NCI-H146 treated with DMSO at 0.1 percent for 48 hours (cell line): ENCODE results near the gene KLHL33.
"Not testable (repeated sequence)": the region's sequence is repeated elsewhere in the genome, so short reads cannot be mapped to it uniquely, and the experiment has no call there.

Source experiments
- DNase-seq: peaks from one replicate; lab custom pipeline; 2025; ENCODE audit not compliant: unreplicated experiment; lab: John Stamatoyannopoulos, UW

Gene KLHL33

DNA sequence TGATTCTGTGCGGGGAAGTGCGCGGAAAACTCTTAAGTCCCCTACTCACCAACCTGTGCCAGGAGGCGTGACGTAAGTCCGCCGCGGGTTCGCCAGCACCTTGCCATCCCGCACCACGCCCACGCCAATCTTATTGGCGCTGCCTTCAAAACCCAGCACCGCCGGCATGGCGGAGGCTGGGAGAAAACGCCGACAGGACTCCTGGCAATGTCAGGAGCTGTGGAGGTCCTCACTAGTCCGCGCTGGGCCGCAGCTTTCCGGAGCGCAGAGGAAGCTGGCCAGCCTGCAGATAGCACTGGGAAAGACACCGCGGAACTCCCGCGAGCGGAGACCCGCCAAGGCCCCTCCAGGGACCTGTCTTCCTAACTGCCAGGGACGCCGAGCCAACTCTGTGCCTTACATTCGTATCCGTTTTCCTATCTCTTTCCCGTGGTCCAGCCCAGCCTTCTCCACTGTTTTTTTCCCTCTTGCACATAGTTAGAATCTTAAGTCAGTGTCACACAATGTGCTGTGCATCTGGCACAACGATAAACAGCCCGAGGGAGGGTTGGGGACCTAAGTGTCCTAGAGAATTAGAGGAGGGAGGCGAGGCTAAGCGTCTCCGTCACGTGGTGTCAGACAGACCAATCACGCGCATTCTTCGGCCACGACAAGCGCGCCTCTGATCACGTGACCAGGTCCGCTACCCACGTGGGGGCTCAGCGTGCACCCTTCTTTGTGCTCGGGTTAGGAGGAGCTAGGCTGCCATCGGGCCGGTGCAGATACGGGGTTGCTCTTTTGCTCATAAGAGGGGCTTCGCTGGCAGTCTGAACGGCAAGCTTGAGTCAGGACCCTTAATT, 18.8 kb upstream of the KLHL33 start, which contains the start of the genes APEX1 and OSGEP:
TSS of gene APEX1 (plus strand) at position 711 of the 839 bp plus-strand sequence. CDS start 420 bp downstream, outside the sequence.
TSS of gene OSGEP (minus strand) at position 297 of the 839 bp plus-strand sequence. CDS start at position 168, 129 bp downstream.
- peak; percentile 96 for DNase-seq

DNA sequence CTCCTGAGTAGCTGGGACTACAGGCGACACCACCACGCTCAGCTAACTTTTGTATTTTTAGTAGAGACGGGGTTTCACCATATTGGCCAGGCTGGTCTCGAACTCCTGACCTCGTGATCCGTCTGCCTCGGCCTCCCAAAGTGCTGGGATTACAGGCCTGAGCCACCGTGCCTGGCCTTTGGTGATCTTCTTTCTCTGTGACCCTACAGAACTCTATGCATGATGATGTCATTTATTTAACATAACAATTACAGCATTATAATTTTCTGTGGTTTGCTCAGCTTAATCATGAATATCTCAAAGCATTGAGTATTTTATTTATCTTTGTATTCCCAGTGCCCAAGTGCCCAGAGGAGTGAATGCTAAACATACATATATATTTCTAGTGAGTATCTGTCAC, 16.9 kb upstream of the KLHL33 start:
- DNase-seq: not testable (repeated sequence)

DNA sequence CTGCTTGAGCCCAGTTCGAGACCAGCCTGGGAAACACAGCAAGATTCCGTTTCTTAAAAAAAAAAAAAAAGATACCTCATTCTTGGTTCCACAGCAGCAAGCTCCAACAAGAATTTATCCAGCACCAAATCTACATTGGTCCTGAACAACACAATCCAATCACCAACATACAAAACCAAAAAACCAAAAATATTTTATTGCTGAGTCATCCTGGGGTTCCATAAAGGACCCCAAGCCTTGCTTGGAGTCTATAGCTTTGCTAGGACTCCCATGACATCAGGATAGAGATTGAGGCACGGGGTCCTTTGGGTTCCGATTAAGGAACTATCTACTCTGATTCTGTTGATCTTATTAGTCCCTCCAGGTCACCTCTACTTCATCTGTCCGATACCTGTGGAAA, 10.9 kb upstream of the KLHL33 start:
- DNase-seq: no peak

DNA sequence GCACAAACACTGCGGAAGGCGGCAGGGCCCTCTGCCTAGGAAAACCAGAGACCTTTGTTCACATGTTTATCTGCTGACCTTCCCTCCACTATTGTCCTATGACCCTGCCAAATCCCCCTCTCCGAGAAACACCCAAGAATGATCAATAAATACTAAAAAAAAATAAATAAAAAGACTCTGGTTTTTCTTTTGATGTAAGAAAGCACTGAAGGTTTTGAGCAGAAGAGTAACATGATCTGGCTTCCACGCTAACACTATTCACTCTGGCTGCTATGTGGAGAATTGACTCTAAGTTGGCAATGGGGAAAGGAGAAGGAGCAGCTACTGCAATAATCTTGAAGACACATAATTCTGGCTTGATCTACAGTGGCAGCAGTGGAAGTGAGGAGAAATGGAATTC, 7.7 kb upstream of the KLHL33 start:
- not testable (repeated sequence) for DNase-seq

DNA sequence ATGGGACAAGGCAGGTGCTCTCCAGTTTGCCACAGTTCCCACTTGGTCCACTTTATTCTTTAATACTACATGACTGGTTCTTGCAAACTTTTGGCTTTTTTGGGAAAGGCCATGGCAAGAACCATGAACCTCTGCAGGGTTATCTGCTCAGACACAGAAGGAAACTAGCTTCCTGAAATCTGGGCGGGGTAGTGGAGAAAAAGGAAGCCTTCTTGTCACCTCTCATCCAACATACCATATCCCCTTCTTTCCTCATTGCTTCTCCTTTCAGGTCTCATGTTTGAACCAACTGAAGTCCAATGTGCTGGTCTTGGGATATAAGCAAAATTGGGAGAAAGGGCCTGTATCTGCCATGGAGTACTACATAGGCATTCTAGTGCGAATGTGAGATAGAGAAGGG, 5.5 kb upstream of the KLHL33 start:
- DNase-seq: no peak

DNA sequence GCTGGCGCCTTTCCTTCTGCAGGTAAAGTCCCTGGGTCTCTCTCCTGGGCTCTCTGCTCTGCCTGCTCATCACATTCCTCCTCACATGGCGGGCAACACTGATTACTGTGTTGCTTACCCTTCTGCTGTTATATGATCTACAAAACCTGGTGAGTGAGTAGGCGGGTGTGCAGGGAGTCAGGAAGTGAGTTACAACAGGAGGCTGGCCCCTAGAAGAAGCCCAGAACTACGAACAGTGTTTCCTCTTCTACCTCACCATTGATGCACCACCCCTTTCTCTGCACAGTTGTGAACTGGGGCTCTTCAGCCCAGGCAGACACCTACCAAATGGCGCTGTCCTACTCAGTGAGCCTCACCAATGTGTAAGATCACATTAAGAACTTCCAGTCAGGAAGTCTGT, 4.9 kb upstream of the KLHL33 start:
- no peak for DNase-seq

DNA sequence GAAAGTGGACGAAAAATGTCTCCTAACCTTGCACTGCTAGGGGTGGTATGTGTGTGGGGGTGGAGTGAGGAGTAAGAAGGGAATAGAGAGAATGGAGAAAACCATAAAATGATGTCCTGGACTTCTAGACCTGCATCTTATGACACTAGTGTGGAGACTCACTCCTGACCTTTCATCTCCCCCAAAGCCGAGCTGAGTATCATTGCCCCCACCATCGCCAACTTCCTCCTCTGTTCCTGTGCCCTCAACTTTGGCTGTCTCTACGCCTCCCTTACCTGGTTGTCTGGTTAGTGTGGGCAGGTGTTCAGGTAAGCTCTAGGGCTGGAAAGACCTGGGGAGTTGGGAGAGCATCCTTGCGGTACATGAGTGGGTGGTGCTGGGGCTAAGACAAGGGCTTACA, 4.5 kb upstream of the KLHL33 start:
- no peak for DNase-seq

DNA sequence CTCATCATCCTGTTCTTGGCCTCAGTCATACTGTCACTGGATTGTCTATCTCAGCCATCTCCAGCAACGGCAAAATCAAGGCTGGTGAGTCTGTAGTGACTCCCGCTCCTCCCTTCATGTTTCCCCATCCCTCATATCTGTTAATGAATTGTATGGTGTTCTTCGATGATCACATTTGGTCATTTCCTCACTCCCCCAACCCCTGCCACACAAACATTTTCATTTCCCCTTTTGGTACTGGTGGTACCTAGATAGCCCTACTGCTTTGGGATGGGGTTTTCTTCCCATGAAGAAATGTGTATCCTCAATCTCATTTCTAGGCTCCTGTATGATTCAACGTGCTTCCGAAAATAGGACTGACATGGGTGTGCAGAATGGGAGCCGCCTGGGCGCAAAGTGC, 2.7 kb upstream of the KLHL33 start:
- DNase-seq: no peak

DNA sequence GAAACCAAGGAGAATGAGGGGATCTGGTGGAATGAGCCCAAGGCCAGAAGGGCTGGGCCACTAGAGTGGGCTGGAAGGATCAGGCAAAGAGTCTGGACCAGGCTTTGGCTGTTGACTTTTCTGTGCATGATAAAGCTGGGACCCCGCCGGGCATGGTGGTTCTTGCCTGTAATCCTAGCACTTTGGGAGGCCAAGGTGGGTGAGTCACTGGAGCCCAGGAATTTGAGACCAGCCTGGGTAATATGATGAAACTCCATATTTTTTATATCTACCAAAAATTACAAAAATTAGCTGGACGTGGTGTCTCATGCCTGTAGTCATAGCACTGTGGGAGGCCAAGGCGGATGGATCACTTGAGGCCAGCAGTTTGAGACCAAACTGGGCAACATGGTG, 393 bp upstream of the KLHL33 start:
- no peak for DNase-seq

DNA sequence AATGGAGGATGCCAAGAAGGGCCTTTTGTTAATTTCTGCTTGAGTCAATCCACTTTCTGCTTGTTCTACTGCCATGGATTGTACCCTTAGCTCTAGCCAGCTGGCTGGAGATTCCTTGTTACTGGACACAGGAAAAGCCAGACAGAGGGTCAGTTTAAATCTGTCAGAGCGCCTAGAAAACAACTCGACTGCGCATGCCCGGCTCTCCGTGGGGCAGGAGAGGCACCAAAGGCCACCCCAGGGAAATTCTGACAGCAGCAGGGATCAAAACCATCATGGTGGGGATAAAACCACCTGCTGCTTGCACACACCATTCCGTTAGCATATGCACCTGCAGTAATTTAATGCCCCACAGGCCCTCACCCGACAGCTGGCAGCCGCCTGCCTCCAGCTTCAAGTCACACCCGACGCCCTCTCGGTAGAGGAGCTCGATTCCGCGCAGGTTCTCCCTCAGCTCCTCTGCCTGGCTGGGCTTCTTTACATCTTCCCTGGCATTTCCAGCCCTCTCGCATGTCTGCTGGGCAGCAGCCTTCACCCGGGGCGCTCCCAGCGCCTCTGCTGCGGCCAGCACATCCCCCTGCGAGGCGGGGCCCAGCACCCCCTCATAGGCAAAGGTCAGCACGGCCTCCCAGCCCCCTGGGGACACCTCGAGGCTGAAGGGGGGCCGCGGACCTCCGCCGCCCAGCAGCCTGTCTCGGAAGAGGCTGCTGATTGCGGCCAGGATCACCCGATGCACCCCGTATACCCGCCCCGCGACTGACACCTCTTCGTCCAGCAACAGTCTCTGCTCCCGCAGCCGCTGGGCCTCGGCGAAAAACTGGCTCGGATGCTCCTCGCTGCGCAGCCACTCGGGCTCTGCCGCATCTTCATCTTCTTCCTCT, 1.0 kb downstream of the KLHL33 start:
- peak; percentile 5 for DNase-seq

DNA sequence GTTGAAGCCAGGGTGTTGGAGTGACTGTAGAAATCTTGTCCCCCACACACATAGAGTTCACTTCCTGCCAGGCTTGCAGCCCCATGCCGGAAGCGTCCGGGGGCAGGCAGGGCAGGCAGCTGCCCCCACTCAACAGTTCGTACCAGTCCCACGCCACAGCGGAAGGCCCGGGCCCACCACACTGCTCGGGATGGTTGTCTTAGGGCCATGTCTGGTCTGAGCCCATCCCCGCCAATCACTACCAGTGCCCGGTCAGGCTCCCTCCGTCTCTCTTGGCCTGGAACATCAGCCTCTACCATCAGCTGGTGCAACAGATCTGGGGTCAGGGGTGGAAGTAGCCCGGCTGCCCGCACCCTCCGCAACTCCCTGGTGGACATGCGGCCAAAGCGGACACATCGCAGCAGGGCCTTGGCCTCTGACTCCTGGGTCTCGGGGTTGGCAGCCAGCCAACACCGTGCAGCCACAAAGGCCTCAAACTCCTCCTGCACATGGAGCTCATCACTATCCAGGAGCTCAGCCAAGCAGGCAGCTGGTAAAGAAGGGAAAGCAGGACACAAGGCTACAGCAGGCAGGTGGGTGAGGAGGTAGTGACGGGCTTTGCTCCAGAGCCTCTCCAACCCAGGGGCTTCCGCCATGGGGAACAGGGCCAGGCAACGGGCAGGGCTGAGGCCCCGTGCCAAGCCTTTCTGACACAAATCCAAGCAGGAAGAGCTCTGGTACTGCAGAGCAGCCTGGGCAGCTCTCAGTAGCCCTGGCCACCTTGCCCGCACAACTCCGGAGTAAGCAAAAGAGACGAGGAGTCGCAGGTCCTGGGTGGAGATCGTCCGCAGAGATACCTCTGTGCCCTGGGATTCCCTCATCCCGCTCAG, 5.9 kb downstream of the KLHL33 start:
- no peak for DNase-seq

DNA sequence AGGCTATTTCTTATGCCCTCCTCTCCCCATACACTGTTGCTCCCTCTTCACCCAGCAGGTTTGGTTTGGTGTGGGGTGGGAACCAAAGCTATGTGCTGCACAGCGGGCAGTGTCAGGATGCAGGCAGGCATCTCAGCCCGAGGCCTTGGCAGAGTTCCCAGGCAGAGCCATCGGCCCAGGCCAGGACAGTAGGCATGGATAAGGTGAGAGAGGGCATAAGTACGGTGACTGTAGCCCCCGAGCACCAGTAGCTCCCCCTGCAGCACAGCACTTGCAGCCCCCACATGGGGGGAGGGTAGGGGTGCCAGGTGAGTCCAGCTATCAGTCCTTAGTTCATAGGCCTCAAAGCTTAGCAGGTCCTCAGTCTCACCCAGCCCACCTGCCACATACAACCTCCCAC, 7.2 kb downstream of the KLHL33 start:
- no peak for DNase-seq

DNA sequence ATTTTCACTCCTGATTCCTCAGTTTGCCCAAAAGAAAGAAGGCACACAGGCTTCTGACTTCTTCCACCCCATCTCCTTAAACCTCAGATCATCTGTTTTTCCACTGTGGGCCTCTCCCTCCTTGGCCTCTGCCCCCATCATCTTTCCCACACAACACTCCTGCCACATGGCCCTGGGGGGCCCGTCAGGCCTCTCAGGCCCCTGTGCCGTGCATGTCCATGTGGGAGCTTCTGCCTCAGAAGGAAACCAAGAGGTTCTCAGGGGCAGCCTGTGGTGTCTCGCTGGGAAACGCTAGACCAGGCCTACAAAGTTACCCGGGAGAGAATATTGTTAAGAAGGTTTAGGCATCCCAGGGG, 8.0 kb downstream of the KLHL33 start:
- DNase-seq: no peak

DNA sequence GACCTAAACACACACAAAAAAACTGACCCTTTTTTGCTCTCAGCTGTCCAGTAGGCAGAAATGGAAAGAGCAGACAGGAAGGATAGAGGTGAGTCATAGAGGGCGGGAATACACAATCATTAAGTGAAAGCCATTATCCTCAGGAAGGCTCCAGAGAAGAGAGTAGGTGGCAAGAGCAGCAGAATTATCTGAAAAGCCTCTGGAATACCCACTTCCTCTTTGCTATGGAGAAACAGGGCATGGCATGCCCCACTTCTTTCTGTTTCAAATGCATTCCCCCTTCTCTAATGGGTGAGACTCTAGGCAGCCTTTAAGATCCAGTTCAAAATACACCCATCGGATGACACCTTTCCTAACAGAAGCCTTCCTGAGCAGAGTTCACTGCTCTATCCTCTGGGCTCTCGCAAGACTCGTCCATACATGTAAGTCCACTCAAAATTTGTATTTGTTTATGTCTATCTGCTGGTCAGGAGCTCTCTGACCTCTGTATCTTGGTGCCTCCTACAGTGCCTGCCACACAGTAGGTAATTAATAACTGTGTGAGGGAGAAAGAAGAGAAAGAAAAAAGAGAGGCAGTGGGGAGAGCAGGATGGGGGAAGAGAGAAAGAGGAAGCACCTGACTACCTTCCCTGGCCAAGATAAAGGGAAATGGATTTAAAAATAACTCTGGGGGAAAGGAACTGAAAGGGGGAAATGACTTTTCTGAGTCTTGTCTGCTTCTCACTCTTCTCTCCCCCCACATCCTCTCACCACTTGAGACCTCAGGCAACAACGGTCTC, 8.5 kb downstream of the KLHL33 start:
- DNase-seq: peak; percentile 6

DNA sequence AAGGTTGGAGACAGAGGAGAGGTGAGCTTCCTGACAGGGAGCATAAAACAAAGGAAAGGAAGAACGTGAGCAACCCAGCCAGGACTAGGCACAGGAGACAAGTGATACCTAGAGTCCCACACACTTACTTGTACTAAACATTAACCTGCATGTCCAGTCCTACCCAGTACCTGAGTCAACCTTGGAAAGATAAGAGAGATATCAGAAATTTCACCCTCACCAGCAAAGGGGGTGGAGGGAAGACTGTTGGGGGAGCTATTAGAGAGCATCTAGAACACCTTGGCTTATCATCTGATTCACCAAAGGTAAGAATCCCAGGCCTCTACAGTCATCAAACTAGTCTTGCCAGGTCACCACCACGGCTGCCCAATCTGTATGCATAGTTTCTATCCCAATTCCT, 11.1 kb downstream of the KLHL33 start:
- no peak for DNase-seq

DNA sequence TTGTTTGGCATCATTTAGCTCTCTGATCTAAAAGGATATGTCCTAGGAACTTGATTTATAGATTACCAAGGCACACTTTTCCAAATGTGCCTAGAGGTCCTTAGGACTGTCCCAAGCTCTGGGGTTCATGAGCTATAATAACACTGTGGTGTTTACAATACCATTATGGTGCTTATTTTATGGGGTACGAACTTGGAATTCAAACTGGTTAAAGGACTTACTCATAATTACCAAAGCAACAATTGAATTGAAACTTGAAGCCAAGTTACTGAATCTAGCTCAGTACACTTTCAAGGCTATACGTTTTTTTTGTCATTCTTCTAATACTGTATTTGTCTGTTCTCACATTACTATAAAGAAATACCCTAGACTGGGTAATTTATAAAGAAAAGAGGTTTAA, 13.1 kb downstream of the KLHL33 start:
- no peak for DNase-seq

DNA sequence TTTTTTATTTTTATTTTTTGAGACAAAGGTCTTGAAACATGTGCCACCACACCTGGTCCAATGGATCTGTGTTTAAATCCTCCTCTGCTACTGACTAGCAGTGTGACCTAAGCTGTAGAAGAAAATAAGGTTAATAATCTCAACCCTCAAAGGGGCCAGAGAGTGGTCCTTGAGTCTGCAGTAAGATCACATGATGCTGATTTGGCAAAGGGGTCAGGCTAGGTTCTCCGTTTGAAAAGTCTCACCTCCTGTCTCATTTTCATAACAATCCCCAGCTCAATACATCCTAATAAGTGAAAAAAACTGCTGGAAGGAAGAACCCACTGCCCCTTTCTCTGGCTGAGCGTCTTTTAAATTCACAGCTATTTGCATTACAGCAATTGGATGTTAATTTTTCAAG, 14.7 kb downstream of the KLHL33 start:
- DNase-seq: no peak

DNA sequence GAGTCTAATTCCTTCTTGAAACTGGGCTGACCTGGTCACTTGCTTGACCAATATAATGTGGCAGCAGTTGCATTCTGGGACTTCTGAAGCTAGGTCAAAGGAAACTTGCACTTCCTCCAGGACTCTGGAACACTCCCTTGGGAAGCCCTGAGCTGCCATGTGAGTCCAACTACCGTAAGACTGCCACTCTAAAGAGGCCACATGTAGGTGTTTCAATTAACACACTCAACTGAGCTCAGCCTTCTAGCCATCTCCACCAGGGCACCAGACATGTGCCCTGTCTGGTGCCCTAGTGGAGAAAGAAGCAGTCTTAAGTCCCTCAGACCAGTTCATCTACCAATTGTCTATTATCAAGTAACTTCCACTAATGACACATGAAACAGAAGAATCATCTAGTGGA, 16.5 kb downstream of the KLHL33 start:
- DNase-seq: no peak

DNA sequence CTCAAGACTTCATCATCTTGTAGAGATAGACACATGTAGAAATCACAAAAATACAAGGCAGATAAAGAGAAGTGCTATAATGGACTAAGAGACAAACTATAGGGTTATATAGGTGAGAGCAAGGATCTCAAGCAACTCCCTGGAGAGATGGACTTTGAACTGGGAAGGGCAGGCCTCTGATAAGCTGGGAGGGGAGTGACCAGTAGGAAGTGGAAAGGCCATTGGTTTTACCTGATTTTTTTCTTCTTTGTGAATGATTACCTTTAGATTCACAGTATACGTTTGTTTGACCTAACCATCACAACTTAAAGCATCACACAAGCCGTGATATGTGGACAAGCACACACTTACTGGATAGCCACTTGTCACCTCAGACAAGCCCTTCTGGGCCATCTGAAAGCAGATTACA, 17.5 kb downstream of the KLHL33 start:
- DNase-seq: no peak
